ENCODE data around the gene NOTCH1.
A peak's percentile ranks its signal among the peaks of the same experiment; 100 is the strongest.
"Not testable (repeated sequence)": the region's sequence is repeated elsewhere in the genome, so short reads cannot be mapped to it uniquely, and the experiment has no call there.

NOTCH1 gene

DNA sequence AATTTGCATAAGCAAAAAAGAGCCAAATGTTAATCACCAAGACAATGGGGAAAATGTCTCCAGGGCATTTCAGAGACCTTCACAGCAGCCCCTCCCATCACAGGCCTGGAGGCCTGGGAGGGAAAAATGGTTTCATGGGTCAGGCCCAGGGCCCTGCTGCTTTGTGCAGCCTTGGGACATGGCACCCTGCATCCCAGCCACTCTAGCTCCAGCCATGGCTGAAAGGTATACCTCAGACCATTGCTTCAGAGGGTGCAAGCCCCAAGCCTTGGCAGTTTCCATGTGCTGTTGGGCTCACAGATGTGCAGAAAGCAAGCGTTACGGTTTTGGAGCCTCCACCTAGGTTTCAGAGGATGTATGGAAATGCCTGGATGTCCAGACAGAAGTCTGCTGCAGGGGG, 13.5 kb upstream of the NOTCH1 start:
- H3K9me3 ChIP-seq (ENCODE audit: control insufficient read depth, insufficient read depth, low read depth, low read length); H3K4me3 ChIP-seq (ENCODE audit: low read depth, low read length); H3K4me1 ChIP-seq (ENCODE audit: control insufficient read depth, insufficient read depth, low read length); POLR2A ChIA-PET; H3K27ac ChIP-seq (ENCODE audit: extremely low read depth, low read depth, low read length); H3K36me3 ChIP-seq (ENCODE audit: control insufficient read depth in 2 of 2, insufficient read depth in 1 of 2, low read length in 2 of 2): not testable (repeated sequence)
- CTCF ChIA-PET, result interaction anchor here (1.0 to 1.4 kb wide), 2 partner anchors 12 to 71 kb away, joined by 3 read pairs; no protein-coding TSS in a partner anchor
- TF ChIP-seq TRIM28 (IDR thresholded peaks at IDR 0.05; ENCODE audit: borderline replicate concordance, low read length) (peak; percentile 91; the same call in 1 of the 2 replicates), ZNF558 (tag by site-specific recombination; IDR thresholded peaks at IDR 0.05) (0 out of 2 replicates have a peak, but pooled peaks have one; percentile 27), SETDB1 (IDR thresholded peaks at IDR 0.05; ENCODE audit: insufficient read length, low read length) (peak; percentile 81), ZNF585B (tag by site-specific recombination; IDR thresholded peaks at IDR 0.05) (peak; percentile 100), ZNF529 (tag by site-specific recombination; IDR thresholded peaks at IDR 0.05; ENCODE audit: insufficient replicate concordance) (peak; percentile 11)

DNA sequence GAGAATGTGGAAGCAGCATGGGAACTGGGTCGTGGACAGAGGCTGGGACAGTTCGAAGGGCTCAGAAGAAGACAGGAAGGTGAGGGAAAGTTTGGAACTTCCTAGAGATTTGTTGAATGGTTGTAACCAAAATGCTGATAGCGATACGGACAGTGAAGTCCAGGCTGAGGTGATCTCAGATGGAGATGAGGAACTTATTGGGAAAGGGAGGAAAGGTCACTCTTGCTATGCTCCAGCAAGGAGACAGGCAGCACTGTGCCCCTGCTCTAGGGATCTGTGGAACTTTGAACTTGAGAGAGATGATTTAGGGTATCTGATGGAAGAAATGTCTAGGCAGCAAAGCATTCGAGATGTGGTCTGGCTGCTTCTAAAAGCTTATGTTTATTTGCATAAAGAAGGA, 13.0 kb upstream of the NOTCH1 start:
- H3K4me1 ChIP-seq (ENCODE audit: control insufficient read depth, insufficient read depth, low read length); H3K9me3 ChIP-seq (ENCODE audit: control insufficient read depth, insufficient read depth, low read depth, low read length); POLR2A ChIA-PET; H3K4me3 ChIP-seq (ENCODE audit: low read depth, low read length); H3K36me3 ChIP-seq (ENCODE audit: control insufficient read depth in 2 of 2, insufficient read depth in 1 of 2, low read length in 2 of 2); H3K27ac ChIP-seq (ENCODE audit: extremely low read depth, low read depth, low read length): not testable (repeated sequence)
- CTCF ChIA-PET, result interaction anchor here (0.7 to 1.4 kb wide), 3 partner anchors 11 to 71 kb away, joined by 3 read pairs; no protein-coding TSS in a partner anchor

DNA sequence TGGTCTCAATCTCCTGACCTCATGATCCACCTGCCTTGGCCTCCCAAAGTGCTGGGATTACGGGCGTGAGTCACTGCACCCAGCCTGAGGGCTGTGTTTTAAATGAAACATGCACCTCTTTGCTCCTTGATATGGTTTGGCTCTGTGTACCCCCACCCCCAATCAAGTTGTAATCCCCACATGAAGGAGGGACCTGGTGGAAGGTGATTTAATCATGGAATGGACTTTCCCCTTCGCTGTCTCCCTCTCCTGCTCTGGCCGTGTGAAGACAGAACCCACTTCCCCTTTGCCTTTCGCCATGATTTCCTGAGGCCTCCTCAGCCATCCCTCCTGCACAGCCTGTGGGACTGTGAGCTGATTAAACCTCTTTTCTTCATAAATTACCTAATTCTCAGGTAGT, 12.5 kb upstream of the NOTCH1 start:
- ChIA-PET CTCF (interaction anchor here (0.6 to 1.4 kb wide), 5 partner anchors 11 to 221 kb away, joined by 3 to 4 read pairs (median 3); no protein-coding TSS in a partner anchor), POLR2A (interaction anchor here (0.7 kb wide), 2 partner anchors 12 to 66 kb away, joined by 4 to 7 read pairs; partner anchors contain the start of gene NOTCH1)
- Histone ChIP-seq H3K4me1 (ENCODE audit: control insufficient read depth, insufficient read depth, low read length) (no peaks in the 10 kb centered on the region), H3K9me3 (ENCODE audit: control insufficient read depth, insufficient read depth, low read depth, low read length) (no peaks in the 10 kb centered on the region), H3K4me3 (ENCODE audit: low read depth, low read length) (no peak overlapping the region), H3K36me3 (ENCODE audit: control insufficient read depth in 2 of 2, insufficient read depth in 1 of 2, low read length in 2 of 2) (no peaks in the 10 kb centered on the region), H3K27ac (ENCODE audit: extremely low read depth, low read depth, low read length) (no peak overlapping the region)
- TF ChIP-seq ZNF202 (tag by site-specific recombination; IDR thresholded peaks at IDR 0.05; ENCODE audit: borderline replicate concordance) (no peak), ZNF416 (tag by site-specific recombination; IDR thresholded peaks at IDR 0.05) (no peak), ZNF157 (tag by site-specific recombination; IDR thresholded peaks at IDR 0.05) (no peak)

DNA sequence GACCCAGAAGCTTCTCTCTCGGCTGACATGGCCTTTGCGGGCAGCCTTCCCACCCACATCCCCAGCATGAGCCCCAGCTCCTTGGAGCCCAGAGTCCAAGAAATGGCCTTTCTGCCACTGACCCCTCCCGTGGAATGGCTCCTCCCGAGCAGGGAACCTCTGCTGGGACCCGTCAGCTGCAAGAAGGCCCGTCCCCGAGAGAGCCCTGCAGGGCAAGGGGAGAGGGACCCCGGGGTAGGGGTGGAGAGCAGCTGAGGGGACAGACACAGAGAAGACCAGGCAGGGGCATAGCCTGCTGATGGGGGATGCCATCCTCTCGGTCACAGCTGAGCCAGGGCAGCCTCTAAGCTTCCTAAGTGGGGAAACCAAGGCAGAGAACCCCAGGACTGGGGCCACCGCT, 11.2 kb upstream of the NOTCH1 start:
- Histone ChIP-seq H3K9me3 (ENCODE audit: control insufficient read depth, insufficient read depth, low read depth, low read length) (no peaks in the 10 kb centered on the region), H3K36me3 (ENCODE audit: control insufficient read depth in 2 of 2, insufficient read depth in 1 of 2, low read length in 2 of 2) (no peaks in the 10 kb centered on the region), H3K27ac (ENCODE audit: extremely low read depth, low read depth, low read length) (no peak overlapping the region), H3K4me3 (ENCODE audit: low read depth, low read length) (no peak overlapping the region), H3K4me1 (ENCODE audit: control insufficient read depth, insufficient read depth, low read length) (no peaks in the 10 kb centered on the region)
- no peak for TF ChIP-seq ZNF548 (tag by site-specific recombination; IDR thresholded peaks at IDR 0.05)
- no peak for TF ChIP-seq ZBTB8A (tag by site-specific recombination; IDR thresholded peaks at IDR 0.05)
- TF ChIP-seq GLIS1 (tag by site-specific recombination; IDR thresholded peaks at IDR 0.05), result no peak
- TF ChIP-seq ZNF791 (tag by site-specific recombination; IDR thresholded peaks at IDR 0.05), result no peak
- no peak for TF ChIP-seq ZNF571 (tag by site-specific recombination; IDR thresholded peaks at IDR 0.05)
- no peak for TF ChIP-seq ZEB2 (tag by site-specific recombination; IDR thresholded peaks at IDR 0.05)
- CTCF ChIA-PET, result interaction anchor here (0.7 to 1.3 kb wide), 4 partner anchors 21 to 415 kb away, joined by 3 to 5 read pairs (median 4); no protein-coding TSS in a partner anchor
- POLR2A ChIA-PET, result no interaction called here

DNA sequence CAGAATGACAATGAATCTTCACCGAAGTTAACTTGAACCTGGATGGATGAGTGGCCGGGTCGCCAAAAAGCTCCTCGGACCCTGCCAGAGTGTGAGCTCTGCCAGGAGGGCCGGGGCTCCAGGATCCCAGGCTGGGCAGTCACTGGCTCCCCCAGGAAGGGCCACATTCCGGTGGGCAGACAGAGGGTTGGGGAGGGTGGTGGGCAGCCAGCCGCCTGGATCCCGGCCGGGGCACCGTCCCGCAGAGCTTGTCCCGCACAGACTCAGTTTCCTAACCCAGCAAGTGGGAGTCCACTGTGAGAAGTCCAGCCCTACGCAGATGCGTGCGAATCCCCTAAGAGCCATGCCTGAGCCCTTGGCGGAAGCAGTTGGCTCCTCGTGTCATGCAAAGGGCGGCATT, 10.3 kb upstream of the NOTCH1 start:
- no peaks in the 10 kb centered on the region for H3K4me1 ChIP-seq (ENCODE audit: control insufficient read depth, insufficient read depth, low read length)
- TF ChIP-seq GLI2 (tag by site-specific recombination; IDR thresholded peaks at IDR 0.05; ENCODE audit: borderline replicate concordance, low read depth) (no peak), ZNF114 (tag by site-specific recombination; IDR thresholded peaks at IDR 0.05) (no peak), GLIS1 (tag by site-specific recombination; IDR thresholded peaks at IDR 0.05) (no peak), ZNF248 (tag by site-specific recombination; IDR thresholded peaks at IDR 0.05) (no peak), ZNF830 (tag by site-specific recombination; IDR thresholded peaks at IDR 0.05; ENCODE audit: low read depth) (no peak), ZNF501 (tag by site-specific recombination; IDR thresholded peaks at IDR 0.05) (no peak), ZNF37A (tag by site-specific recombination; IDR thresholded peaks at IDR 0.05) (no peak), ZNF76 (tag by site-specific recombination; IDR thresholded peaks at IDR 0.05; ENCODE audit: borderline replicate concordance, low read depth) (no peak)
- TF ChIP-seq, protein P1, sequence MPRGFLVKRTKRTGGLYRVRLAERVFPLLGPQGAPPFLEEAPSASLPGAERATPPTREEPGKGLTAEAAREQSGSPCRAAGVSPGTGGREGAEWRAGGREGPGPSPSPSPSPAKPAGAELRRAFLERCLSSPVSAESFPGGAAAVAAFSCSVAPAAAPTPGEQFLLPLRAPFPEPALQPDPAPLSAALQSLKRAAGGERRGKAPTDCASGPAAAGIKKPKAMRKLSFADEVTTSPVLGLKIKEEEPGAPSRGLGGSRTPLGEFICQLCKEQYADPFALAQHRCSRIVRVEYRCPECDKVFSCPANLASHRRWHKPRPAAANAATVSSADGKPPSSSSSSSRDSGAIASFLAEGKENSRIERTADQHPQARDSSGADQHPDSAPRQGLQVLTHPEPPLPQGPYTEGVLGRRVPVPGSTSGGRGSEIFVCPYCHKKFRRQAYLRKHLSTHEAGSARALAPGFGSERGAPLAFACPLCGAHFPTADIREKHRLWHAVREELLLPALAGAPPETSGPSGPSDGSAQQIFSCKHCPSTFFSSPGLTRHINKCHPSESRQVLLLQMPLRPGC (tag by site-specific recombination; IDR thresholded peaks at IDR 0.05), result no peak
- TF ChIP-seq, protein P2, sequence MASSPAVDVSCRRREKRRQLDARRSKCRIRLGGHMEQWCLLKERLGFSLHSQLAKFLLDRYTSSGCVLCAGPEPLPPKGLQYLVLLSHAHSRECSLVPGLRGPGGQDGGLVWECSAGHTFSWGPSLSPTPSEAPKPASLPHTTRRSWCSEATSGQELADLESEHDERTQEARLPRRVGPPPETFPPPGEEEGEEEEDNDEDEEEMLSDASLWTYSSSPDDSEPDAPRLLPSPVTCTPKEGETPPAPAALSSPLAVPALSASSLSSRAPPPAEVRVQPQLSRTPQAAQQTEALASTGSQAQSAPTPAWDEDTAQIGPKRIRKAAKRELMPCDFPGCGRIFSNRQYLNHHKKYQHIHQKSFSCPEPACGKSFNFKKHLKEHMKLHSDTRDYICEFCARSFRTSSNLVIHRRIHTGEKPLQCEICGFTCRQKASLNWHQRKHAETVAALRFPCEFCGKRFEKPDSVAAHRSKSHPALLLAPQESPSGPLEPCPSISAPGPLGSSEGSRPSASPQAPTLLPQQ (tag by site-specific recombination; IDR thresholded peaks at IDR 0.05), result no peak
- CTCF ChIA-PET, result interaction anchor here (1.3 to 1.5 kb wide), 2 partner anchors 9 to 20 kb away, joined by 3 to 5 read pairs; no protein-coding TSS in a partner anchor
- no peak overlapping the region for H3K4me3 ChIP-seq (ENCODE audit: low read depth, low read length)
- POLR2A ChIA-PET, result interaction anchor here (0.7 kb wide), 1 partner anchor 30 kb away, joined by 4 read pairs; no protein-coding TSS in a partner anchor
- H3K36me3 ChIP-seq (ENCODE audit: control insufficient read depth in 2 of 2, insufficient read depth in 1 of 2, low read length in 2 of 2), result no peaks in the 10 kb centered on the region
- no peaks in the 10 kb centered on the region for H3K9me3 ChIP-seq (ENCODE audit: control insufficient read depth, insufficient read depth, low read depth, low read length)
- no peak overlapping the region for H3K27ac ChIP-seq (ENCODE audit: extremely low read depth, low read depth, low read length)
